ENCODE results near the gene SORCS1. TPM values are rescaled to one million over a fixed set of nuclear protein-coding genes. Genes with fewer than 3 reads are reported as not detected.

Gene SORCS1
- total RNA-seq, 1 donor from 2014 or later = 0.23 TPM

DNA sequence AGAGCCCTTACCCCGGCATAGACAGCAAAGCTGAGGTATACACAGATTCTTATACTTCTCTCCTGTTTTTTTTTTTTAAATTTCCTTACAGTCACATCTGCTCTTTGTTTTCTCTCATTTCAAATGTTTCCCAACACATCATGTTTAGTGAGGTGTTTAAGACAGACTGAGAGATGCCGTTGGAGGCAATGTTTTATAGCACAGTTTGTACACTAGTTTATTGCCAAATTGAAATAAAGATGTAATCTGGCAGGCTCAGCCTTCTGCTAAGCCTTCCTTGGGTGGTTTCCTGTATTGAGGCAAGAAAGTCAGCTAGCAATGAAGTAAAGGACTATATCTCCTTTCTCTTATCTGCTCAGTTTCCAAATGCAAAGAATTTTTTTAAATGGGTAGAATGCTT is 393.4 kb downstream of the SORCS1 start:
- DNase-seq (no peak), ATAC-seq (no peak)
- Histone ChIP-seq H3K27ac (no peak overlapping the region), H3K4me1 (no peaks in the 10 kb centered on the region), H3K4me3 (no peak overlapping the region), H3K36me3 (no peaks in the 10 kb centered on the region), H3K27me3 (no peaks in the 10 kb centered on the region), H3K9me3 (no peaks in the 10 kb centered on the region)
- TF ChIP-seq, protein P1, sequence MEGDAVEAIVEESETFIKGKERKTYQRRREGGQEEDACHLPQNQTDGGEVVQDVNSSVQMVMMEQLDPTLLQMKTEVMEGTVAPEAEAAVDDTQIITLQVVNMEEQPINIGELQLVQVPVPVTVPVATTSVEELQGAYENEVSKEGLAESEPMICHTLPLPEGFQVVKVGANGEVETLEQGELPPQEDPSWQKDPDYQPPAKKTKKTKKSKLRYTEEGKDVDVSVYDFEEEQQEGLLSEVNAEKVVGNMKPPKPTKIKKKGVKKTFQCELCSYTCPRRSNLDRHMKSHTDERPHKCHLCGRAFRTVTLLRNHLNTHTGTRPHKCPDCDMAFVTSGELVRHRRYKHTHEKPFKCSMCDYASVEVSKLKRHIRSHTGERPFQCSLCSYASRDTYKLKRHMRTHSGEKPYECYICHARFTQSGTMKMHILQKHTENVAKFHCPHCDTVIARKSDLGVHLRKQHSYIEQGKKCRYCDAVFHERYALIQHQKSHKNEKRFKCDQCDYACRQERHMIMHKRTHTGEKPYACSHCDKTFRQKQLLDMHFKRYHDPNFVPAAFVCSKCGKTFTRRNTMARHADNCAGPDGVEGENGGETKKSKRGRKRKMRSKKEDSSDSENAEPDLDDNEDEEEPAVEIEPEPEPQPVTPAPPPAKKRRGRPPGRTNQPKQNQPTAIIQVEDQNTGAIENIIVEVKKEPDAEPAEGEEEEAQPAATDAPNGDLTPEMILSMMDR (IDR thresholded peaks at IDR 0.05) = no peak
- intact Hi-C loops (cut with DNase I) = no loop called here

DNA sequence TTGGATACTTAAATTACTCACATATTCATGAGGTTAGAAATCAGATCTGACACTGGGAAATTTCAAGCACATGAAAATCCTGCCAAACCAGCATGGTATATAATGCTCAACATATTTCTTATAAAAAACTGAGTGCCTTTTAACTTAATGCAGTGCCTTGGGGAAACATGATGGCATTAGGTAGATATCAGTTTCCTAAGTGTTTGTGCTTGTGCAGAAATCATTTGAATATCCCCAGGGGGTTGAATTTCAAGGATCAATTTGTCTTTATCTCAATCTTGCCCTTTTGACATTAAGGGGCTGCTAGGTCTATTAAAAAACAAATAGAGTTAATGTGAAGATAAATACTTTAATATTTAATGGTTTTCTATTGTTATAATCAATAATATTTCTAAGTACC is 396.3 kb downstream of the SORCS1 start:
- intact Hi-C loops (cut with DNase I) = no loop called here
- no peaks in the 10 kb centered on the region for H3K36me3 ChIP-seq
- H3K4me1 ChIP-seq = no peaks in the 10 kb centered on the region
- no peaks in the 10 kb centered on the region for H3K9me3 ChIP-seq
- no peak overlapping the region for H3K27ac ChIP-seq
- DNase-seq (no peak), ATAC-seq (no peak)
- no peak overlapping the region for H3K4me3 ChIP-seq
- no peaks in the 10 kb centered on the region for H3K27me3 ChIP-seq
- TF ChIP-seq, protein P1 (IDR thresholded peaks at IDR 0.05) = no peak

DNA sequence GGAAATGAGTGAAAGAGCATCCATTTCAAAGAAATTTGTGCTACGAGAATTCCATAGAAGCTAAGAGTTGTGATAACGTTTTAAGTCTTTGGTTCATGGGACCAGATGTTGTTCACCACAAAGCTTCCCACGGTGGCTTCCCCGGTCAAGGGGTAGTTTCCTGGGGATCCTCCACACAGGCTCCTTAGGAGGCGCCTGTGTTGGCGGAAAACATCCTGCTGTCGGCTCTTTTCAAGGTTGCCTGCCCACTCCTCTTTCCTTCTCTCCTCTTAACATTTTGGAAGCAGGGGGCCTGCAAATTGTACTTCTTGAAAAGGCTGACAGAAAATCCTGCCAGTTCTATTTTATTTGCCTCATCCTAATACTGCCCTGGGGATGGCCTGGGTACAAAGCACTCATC is 398.6 kb downstream of the SORCS1 start:
- Histone ChIP-seq H3K4me1 (no peaks in the 10 kb centered on the region), H3K27ac (no peak overlapping the region), H3K27me3 (no peaks in the 10 kb centered on the region), H3K9me3 (no peaks in the 10 kb centered on the region), H3K4me3 (no peak overlapping the region), H3K36me3 (no peaks in the 10 kb centered on the region)
- DNase-seq (no peak), ATAC-seq (no peak)
- intact Hi-C loops (cut with DNase I) = no loop called here
- TF ChIP-seq, protein P1 (IDR thresholded peaks at IDR 0.05) = no peak

DNA sequence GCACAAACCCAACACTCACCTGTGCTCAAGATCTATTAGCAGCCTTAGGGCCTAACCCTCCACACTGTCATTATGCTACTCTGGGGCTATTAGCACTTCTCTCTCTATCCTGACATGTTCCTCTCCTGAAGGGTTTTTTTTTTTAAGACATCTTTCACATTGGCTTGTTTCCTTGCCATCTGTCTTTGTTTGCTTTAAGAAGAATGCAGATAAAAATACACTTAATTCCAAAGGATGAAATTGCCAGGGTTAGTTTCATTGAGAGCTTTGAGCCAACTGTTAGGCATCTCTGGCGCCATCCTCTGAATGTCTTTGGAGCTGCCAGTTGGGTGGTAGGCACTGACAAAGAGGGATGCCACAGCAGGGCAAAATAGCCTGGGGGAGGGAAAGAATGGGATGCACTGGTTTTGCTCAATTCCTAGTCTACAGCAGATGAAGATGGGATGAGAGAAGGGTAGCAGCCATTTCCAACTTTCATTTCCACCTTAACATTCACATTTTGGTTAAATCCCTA is 399.2 kb downstream of the SORCS1 start:
- TF ChIP-seq, protein P1 (IDR thresholded peaks at IDR 0.05) = no peak
- DNase-seq = no peak
- no peak for ATAC-seq
- no peak overlapping the region for H3K27ac ChIP-seq
- H3K4me3 ChIP-seq = no peak overlapping the region
- intact Hi-C loops (cut with DNase I) = no loop called here
- no peaks in the 10 kb centered on the region for H3K27me3 ChIP-seq
- no peaks in the 10 kb centered on the region for H3K9me3 ChIP-seq
- H3K4me1 ChIP-seq = no peaks in the 10 kb centered on the region
- H3K36me3 ChIP-seq = no peaks in the 10 kb centered on the region

DNA sequence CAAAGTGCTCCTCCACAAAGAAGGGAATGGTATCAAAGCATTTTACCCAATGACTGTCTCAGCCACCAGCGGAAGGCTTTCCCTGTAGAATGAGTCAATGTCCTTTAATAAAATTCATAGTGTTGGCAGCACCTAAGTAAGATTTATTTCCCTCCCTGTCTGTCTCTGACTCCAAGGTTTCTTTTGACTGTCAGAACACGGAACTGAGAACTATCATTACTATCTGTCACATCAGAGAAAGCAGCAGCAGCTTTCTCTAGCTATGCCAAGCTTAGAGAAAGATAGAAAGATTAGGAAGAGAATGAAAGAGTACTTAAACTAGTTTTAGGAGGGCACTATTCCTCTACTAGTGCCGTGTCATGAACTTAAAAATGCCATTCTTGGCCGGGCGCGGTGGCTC is 400.1 kb downstream of the SORCS1 start:
- DNase-seq (no peak), ATAC-seq (no peak)
- no peak overlapping the region for H3K4me3 ChIP-seq
- H3K4me1 ChIP-seq = no peaks in the 10 kb centered on the region
- intact Hi-C loops (cut with DNase I) = no loop called here
- TF ChIP-seq, protein P1 (IDR thresholded peaks at IDR 0.05) = no peak
- no peaks in the 10 kb centered on the region for H3K27me3 ChIP-seq
- H3K9me3 ChIP-seq = no peaks in the 10 kb centered on the region
- no peaks in the 10 kb centered on the region for H3K36me3 ChIP-seq
- no peak overlapping the region for H3K27ac ChIP-seq

DNA sequence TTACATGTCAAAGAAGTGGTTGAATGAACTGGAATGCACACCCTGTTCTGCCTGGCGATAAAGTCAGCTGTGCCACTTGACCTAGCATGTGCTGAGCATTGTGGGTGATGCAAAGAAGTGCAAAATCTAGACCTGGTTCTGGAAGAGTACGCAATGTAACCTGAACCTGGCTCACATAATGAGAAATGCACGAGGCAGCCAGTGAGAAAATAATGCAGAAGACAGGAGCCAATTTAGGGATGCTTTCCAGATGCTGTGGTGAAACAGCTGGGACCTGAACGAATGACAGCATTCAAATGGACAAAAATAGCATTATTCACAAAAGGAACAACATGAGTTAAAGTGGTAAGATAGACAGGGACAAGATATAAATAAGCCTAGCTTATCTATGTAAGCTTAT is 402.6 kb downstream of the SORCS1 start:
- Histone ChIP-seq H3K4me3 (no peak overlapping the region), H3K36me3 (no peaks in the 10 kb centered on the region), H3K4me1 (no peaks in the 10 kb centered on the region), H3K9me3 (no peaks in the 10 kb centered on the region), H3K27ac (no peak overlapping the region), H3K27me3 (no peaks in the 10 kb centered on the region)
- intact Hi-C loops (cut with DNase I) = no loop called here
- TF ChIP-seq, protein P1 (IDR thresholded peaks at IDR 0.05) = no peak
- DNase-seq (no peak), ATAC-seq (no peak)
